HEK293 (cell line): ENCODE data around the gene PCSK2.

ENCODE experiments used
- CTCF ChIA-PET: fragments of 350-600 bp; formaldehyde crosslinking; extraction: SDS; loops from one replicate; lab custom pipeline; 2021; ENCODE audit warnings: antibody characterized with exemption; lab: Yijun Ruan, JAX
- POLR2A ChIA-PET: fragments of 300-600 bp; formaldehyde crosslinking; extraction: SDS; loops from one replicate; lab custom pipeline; 2020; ENCODE audit warnings: antibody characterized with exemption, inconsistent platforms; lab: Yijun Ruan, JAX
- H3K27ac ChIP-seq: fragments of 200-500 bp; sonication (Bioruptor generic); 2 replicates; pipeline ENCODE4 v1.5.1; 2014; ENCODE audit warnings: low read depth, low read length, control low read depth, inconsistent platforms; ENCODE audit errors: extremely low read depth
- H3K36me3 ChIP-seq, 2 experiments: fragments of 200-500 bp in 1 of 2; sonication (Bioruptor generic) in 1 of 2; 1 replicate in 1 of 2; 2 replicates in 1 of 2; pipeline ENCODE4 v1.5.1; 2014 to 2017; ENCODE audit warnings: inconsistent platforms in 2 of 2, low read length in 2 of 2; ENCODE audit not compliant: control insufficient read depth in 2 of 2, insufficient read depth in 1 of 2
- H3K4me1 ChIP-seq: fragments of 200-500 bp; sonication (Bioruptor generic); 2 replicates; pipeline ENCODE4 v1.5.1; 2014; ENCODE audit warnings: mild to moderate bottlenecking, low read length, inconsistent platforms; ENCODE audit not compliant: control insufficient read depth, insufficient read depth
- H3K4me3 ChIP-seq: 2 replicates; pipeline ENCODE4 v1.5.1; 2011; ENCODE audit warnings: low read depth, mild to moderate bottlenecking, control low read depth, low read length, moderate library complexity
- H3K9me3 ChIP-seq: fragments of 200-500 bp; sonication (Bioruptor generic); 2 replicates; pipeline ENCODE4 v1.5.1; 2014; ENCODE audit warnings: low read depth, low read length, inconsistent platforms; ENCODE audit not compliant: control insufficient read depth, insufficient read depth
- GFI1B ChIP-seq: fragments of 450-650 bp; formaldehyde crosslinking; IDR thresholded peaks from 2 replicates; pipeline ENCODE4 v1.5.1; 2016; ENCODE audit warnings: missing biosample characterization, missing genetic modification characterization
- GLI4 ChIP-seq: fragments of 450-650 bp; formaldehyde crosslinking; IDR thresholded peaks from 2 replicates; pipeline ENCODE4 v1.5.1; 2016; ENCODE audit warnings: missing biosample characterization, missing genetic modification characterization
- GLIS1 ChIP-seq: fragments of 450-650 bp; formaldehyde crosslinking; IDR thresholded peaks from 2 replicates; pipeline ENCODE4 v1.5.1; 2016; ENCODE audit warnings: missing biosample characterization, missing genetic modification characterization
- INSM2 ChIP-seq: fragments of 450-650 bp; formaldehyde crosslinking; IDR thresholded peaks from 2 replicates; pipeline ENCODE4 v1.5.1; 2016; ENCODE audit warnings: missing biosample characterization, missing genetic modification characterization
- KLF10 ChIP-seq: fragments of 450-650 bp; IDR thresholded peaks from 2 replicates; pipeline ENCODE4 v1.5.1; 2018; ENCODE audit warnings: missing biosample characterization, mild to moderate bottlenecking, missing genetic modification characterization
- MYNN ChIP-seq: fragments of 450-650 bp; formaldehyde crosslinking; IDR thresholded peaks from 2 replicates; pipeline ENCODE4 v1.5.1; 2016; ENCODE audit warnings: missing biosample characterization, missing genetic modification characterization, borderline replicate concordance
- PATZ1 ChIP-seq: fragments of 450-650 bp; formaldehyde crosslinking; IDR thresholded peaks from 2 replicates; pipeline ENCODE4 v1.5.1; 2016; ENCODE audit warnings: missing biosample characterization, missing genetic modification characterization
- SETDB1 ChIP-seq: IDR thresholded peaks from one replicate; pipeline ENCODE4 v1.6.1; 2017; ENCODE audit warnings: mild to moderate bottlenecking, low read length, moderate library complexity, mixed read lengths; ENCODE audit not compliant: insufficient read length
- TRIM28 ChIP-seq: IDR thresholded peaks from 2 replicates; pipeline ENCODE4 v1.6.1; 2011; ENCODE audit warnings: low read length, control low read depth, borderline replicate concordance
- ZBTB1 ChIP-seq: fragments of 450-650 bp; formaldehyde crosslinking; IDR thresholded peaks from 2 replicates; pipeline ENCODE4 v1.5.1; 2016; ENCODE audit warnings: missing biosample characterization, missing genetic modification characterization
- ZBTB17 ChIP-seq: fragments of 450-650 bp; formaldehyde crosslinking; IDR thresholded peaks from 2 replicates; pipeline ENCODE4 v1.5.1; 2016; ENCODE audit warnings: missing biosample characterization, missing genetic modification characterization
- ZBTB20 ChIP-seq: fragments of 450-650 bp; formaldehyde crosslinking; IDR thresholded peaks from 2 replicates; pipeline ENCODE4 v1.5.1; 2016; ENCODE audit warnings: missing biosample characterization, missing genetic modification characterization
- ZFP69B ChIP-seq: fragments of 450-650 bp; formaldehyde crosslinking; IDR thresholded peaks from 2 replicates; pipeline ENCODE4 v1.5.1; 2016; ENCODE audit warnings: missing biosample characterization, missing genetic modification characterization
- ZNF132 ChIP-seq: fragments of 450-650 bp; formaldehyde crosslinking; IDR thresholded peaks from 2 replicates; pipeline ENCODE4 v1.5.1; 2017; ENCODE audit warnings: missing biosample characterization, missing genetic modification characterization, borderline replicate concordance
- ZNF138 ChIP-seq: fragments of 450-650 bp; formaldehyde crosslinking; IDR thresholded peaks from 2 replicates; pipeline ENCODE4 v1.5.1; 2016; ENCODE audit warnings: missing biosample characterization, missing genetic modification characterization, borderline replicate concordance
- ZNF157 ChIP-seq: fragments of 450-650 bp; formaldehyde crosslinking; IDR thresholded peaks from 2 replicates; pipeline ENCODE4 v1.5.1; 2016; ENCODE audit warnings: missing biosample characterization, missing genetic modification characterization
- ZNF221 ChIP-seq: fragments of 450-650 bp; formaldehyde crosslinking; IDR thresholded peaks from 2 replicates; pipeline ENCODE4 v1.5.1; 2017; ENCODE audit warnings: missing biosample characterization, missing genetic modification characterization, borderline replicate concordance
- ZNF266 ChIP-seq: fragments of 450-650 bp; formaldehyde crosslinking; IDR thresholded peaks from 2 replicates; pipeline ENCODE4 v1.5.1; 2016; ENCODE audit warnings: missing biosample characterization, missing genetic modification characterization, low read depth
- ZNF292 ChIP-seq: fragments of 450-650 bp; formaldehyde crosslinking; IDR thresholded peaks from 2 replicates; pipeline ENCODE4 v1.5.1; 2016; ENCODE audit warnings: low read depth, missing biosample characterization, missing genetic modification characterization, borderline replicate concordance
- ZNF350 ChIP-seq: fragments of 450-650 bp; formaldehyde crosslinking; IDR thresholded peaks from 2 replicates; pipeline ENCODE4 v1.5.0; 2017; ENCODE audit warnings: missing biosample characterization, mild to moderate bottlenecking, missing genetic modification characterization
- ZNF366 ChIP-seq: fragments of 450-650 bp; formaldehyde crosslinking; conservative IDR thresholded peaks from 2 replicates; pipeline ENCODE4 v1.5.1; 2016; ENCODE audit warnings: missing biosample characterization, missing genetic modification characterization
- ZNF394 ChIP-seq: fragments of 450-650 bp; formaldehyde crosslinking; IDR thresholded peaks from 2 replicates; pipeline ENCODE4 v1.5.1; 2016; ENCODE audit warnings: missing biosample characterization, missing genetic modification characterization, mild to moderate bottlenecking, moderate library complexity, borderline replicate concordance
- ZNF404 ChIP-seq: fragments of 450-650 bp; formaldehyde crosslinking; IDR thresholded peaks from 2 replicates; pipeline ENCODE4 v1.5.1; 2017; ENCODE audit warnings: missing biosample characterization, missing genetic modification characterization
- ZNF473 ChIP-seq: fragments of 450-650 bp; formaldehyde crosslinking; IDR thresholded peaks from 2 replicates; pipeline ENCODE4 v1.5.1; 2017; ENCODE audit warnings: missing biosample characterization, missing genetic modification characterization
- ZNF521 ChIP-seq: fragments of 450-650 bp; formaldehyde crosslinking; IDR thresholded peaks from 2 replicates; pipeline ENCODE4 v1.5.1; 2017; ENCODE audit warnings: missing biosample characterization, mild to moderate bottlenecking, missing genetic modification characterization
- ZNF530 ChIP-seq: fragments of 450-650 bp; formaldehyde crosslinking; IDR thresholded peaks from 2 replicates; pipeline ENCODE4 v1.5.1; 2016; ENCODE audit warnings: low read depth, missing biosample characterization, missing genetic modification characterization
- ZNF558 ChIP-seq: fragments of 450-650 bp; formaldehyde crosslinking; IDR thresholded peaks from 2 replicates; pipeline ENCODE4 v1.5.1; 2016; ENCODE audit warnings: missing biosample characterization, missing genetic modification characterization
- ZNF560 ChIP-seq: fragments of 450-650 bp; formaldehyde crosslinking; IDR thresholded peaks from 2 replicates; pipeline ENCODE4 v1.5.1; 2017; ENCODE audit warnings: missing biosample characterization, missing genetic modification characterization, borderline replicate concordance
- ZNF571 ChIP-seq: fragments of 450-650 bp; formaldehyde crosslinking; IDR thresholded peaks from 2 replicates; pipeline ENCODE4 v1.5.0; 2017; ENCODE audit warnings: missing biosample characterization, missing genetic modification characterization
- ZNF585B ChIP-seq: fragments of 450-650 bp; formaldehyde crosslinking; IDR thresholded peaks from 2 replicates; pipeline ENCODE4 v1.5.1; 2016; ENCODE audit warnings: missing biosample characterization, missing genetic modification characterization
- ZNF654 ChIP-seq: fragments of 450-650 bp; formaldehyde crosslinking; IDR thresholded peaks from 2 replicates; pipeline ENCODE4 v1.5.1; 2016; ENCODE audit warnings: low read depth, missing biosample characterization, missing genetic modification characterization
- ZNF677 ChIP-seq: fragments of 450-650 bp; IDR thresholded peaks from 2 replicates; pipeline ENCODE4 v1.5.0; 2018; ENCODE audit warnings: missing biosample characterization, mild to moderate bottlenecking, missing genetic modification characterization, moderate library complexity
- ZNF707 ChIP-seq: fragments of 450-650 bp; formaldehyde crosslinking; IDR thresholded peaks from 2 replicates; pipeline ENCODE4 v1.5.1; 2016; ENCODE audit warnings: missing biosample characterization, missing genetic modification characterization

The PCSK2 gene

GRCh38 chr20:17233626-17234025 lies 6.8 kb downstream of the PCSK2 start:
- ChIA-PET CTCF (no interaction called here), POLR2A (no interaction called here)
- Histone ChIP-seq H3K36me3 (no peaks in the 10 kb centered on the region), H3K4me3 (no peak overlapping the region), H3K4me1 (peaks cover 4% of the 10 kb centered on the region; the same call in 1 of the 2 replicates), H3K27ac (no peak overlapping the region), H3K9me3 (no peaks in the 10 kb centered on the region)
- TF ChIP-seq ZNF394 (tag by site-specific recombination) (no peak), KLF10 (no peak), ZNF132 (tag by site-specific recombination) (no peak), ZBTB20 (tag by site-specific recombination) (no peak), ZNF654 (tag by site-specific recombination) (no peak), ZNF558 (no peak)

- CTCF ChIA-PET: no interaction called here
- H3K36me3 ChIP-seq: no peaks in the 10 kb centered on the region
- TF ChIP-seq ZNF585B (tag by site-specific recombination): no peak
- no peak for TF ChIP-seq GLI4 (tag by site-specific recombination)
- no peak for TF ChIP-seq ZNF473 (tag by site-specific recombination)
- no peak for TF ChIP-seq SETDB1
- no peak for TF ChIP-seq ZNF530 (tag by site-specific recombination)
- no peak for TF ChIP-seq ZNF404 (tag by site-specific recombination)
- TF ChIP-seq ZNF138 (tag by site-specific recombination): no peak
- no peak for TF ChIP-seq ZNF571 (tag by site-specific recombination)
- no peak for TF ChIP-seq GFI1B (tag by site-specific recombination)
- TF ChIP-seq ZNF221 (tag by site-specific recombination): no peak
- TF ChIP-seq PATZ1 (tag by site-specific recombination): no peak
- TF ChIP-seq ZNF366 (tag by site-specific recombination): no peak
- TF ChIP-seq INSM2 (tag by site-specific recombination): no peak
- TF ChIP-seq, all 188 proteins: peak for 0
- POLR2A ChIA-PET: no interaction called here
- Histone ChIP-seq H3K9me3 (no peaks in the 10 kb centered on the region), H3K4me1 (no peaks in the 10 kb centered on the region), H3K4me3 (no peak overlapping the region), H3K27ac (no peak overlapping the region)
These were observed 9.9 kb downstream of the PCSK2 start for GRCh38 chr20:17236766-17237165.

GRCh38 chr20:17248224-17248623 lies 21.4 kb downstream of the PCSK2 start:
- ChIA-PET POLR2A (interaction anchor here (0.6 kb wide), 1 partner anchor 200 kb away, joined by 3 read pairs; no protein-coding TSS in a partner anchor), CTCF (no interaction called here)
- H3K4me3 ChIP-seq: no peak overlapping the region
- no peaks in the 10 kb centered on the region for H3K9me3 ChIP-seq
- H3K27ac ChIP-seq: no peak overlapping the region
- H3K36me3 ChIP-seq: no peaks in the 10 kb centered on the region
- H3K4me1 ChIP-seq: no peaks in the 10 kb centered on the region
- TF ChIP-seq SETDB1: no peak
- TF ChIP-seq MYNN (tag by site-specific recombination): no peak
- no peak for TF ChIP-seq ZNF157 (tag by site-specific recombination)
- no peak for TF ChIP-seq ZNF707 (tag by site-specific recombination)
- TF ChIP-seq ZNF266 (tag by site-specific recombination): no peak
- TF ChIP-seq GLIS1: no peak
- TF ChIP-seq ZNF521 (tag by site-specific recombination): no peak
- no peak for TF ChIP-seq TRIM28
- no peak for TF ChIP-seq ZNF677
- TF ChIP-seq ZBTB1: no peak
- no peak for TF ChIP-seq ZNF292 (tag by site-specific recombination)
- TF ChIP-seq ZNF560 (tag by site-specific recombination): no peak
- TF ChIP-seq ZFP69B: no peak
- no peak for TF ChIP-seq ZBTB17 (tag by site-specific recombination)
- TF ChIP-seq ZNF350 (tag by site-specific recombination): no peak
